ENCODE results near the gene SLK.
A peak's percentile ranks its signal among the peaks of the same experiment; 100 is the strongest.

Gene SLK

GRCh38 chr10:103942866-103943265 is 24.1 kb upstream of the SLK start:
- no peak for ATAC-seq

- peak in 1 of 2 donors; percentile 20 for ATAC-seq
Observed at GRCh38 chr10:103947799-103948516, 19.0 kb upstream of the SLK start.

- ATAC-seq: no peak
Observed at GRCh38 chr10:103949728-103950127, 17.2 kb upstream of the SLK start.

- ATAC-seq: no peak
Observed at GRCh38 chr10:103951183-103951582, 15.8 kb upstream of the SLK start.

- no peak for ATAC-seq
Observed at GRCh38 chr10:103951942-103952341, 15.0 kb upstream of the SLK start.

- ATAC-seq: no peak
Observed at GRCh38 chr10:103954543-103954942, 12.4 kb upstream of the SLK start.

GRCh38 chr10:103958996-103959395 is 7.9 kb upstream of the SLK start:
- no peak for ATAC-seq

- ATAC-seq: no peak
Observed at GRCh38 chr10:103960103-103960502, 6.8 kb upstream of the SLK start.

- peak; percentile 41 to 42 for ATAC-seq
Observed at GRCh38 chr10:103967448-103968071, 620 bp downstream of the SLK start.

GRCh38 chr10:103968441-103969391 is 1.8 kb downstream of the SLK start:
- no peak for ATAC-seq

- ATAC-seq: no peak
Observed at GRCh38 chr10:103969436-103969835, 2.5 kb downstream of the SLK start.

- ATAC-seq: no peak
Observed at GRCh38 chr10:103969857-103970627, 3.1 kb downstream of the SLK start.

- ATAC-seq: no peak
Observed at GRCh38 chr10:103975169-103975568, 8.2 kb downstream of the SLK start.

GRCh38 chr10:103977204-103977603 is 10.3 kb downstream of the SLK start:
- ATAC-seq: no peak

GRCh38 chr10:103979530-103979929 is 12.6 kb downstream of the SLK start:
- ATAC-seq: no peak

GRCh38 chr10:103980288-103980906 is 13.5 kb downstream of the SLK start:
- no peak for ATAC-seq

GRCh38 chr10:103982639-103983038 is 15.7 kb downstream of the SLK start:
- no peak for ATAC-seq

GRCh38 chr10:103983367-103983911 is 16.5 kb downstream of the SLK start:
- ATAC-seq: peak; percentile 55 to 76

- no peak for ATAC-seq
Observed at GRCh38 chr10:103985726-103986125, 18.8 kb downstream of the SLK start.

- ATAC-seq: peak; percentile 21 to 61
Observed at GRCh38 chr10:103986360-103986759, 19.4 kb downstream of the SLK start.

- no peak for ATAC-seq
Observed at GRCh38 chr10:103990121-103990520, 23.2 kb downstream of the SLK start.

- no peak for ATAC-seq
Observed at GRCh38 chr10:103990531-103990930, 23.6 kb downstream of the SLK start.

Measured in activated CD4-positive, CD25-positive, alpha-beta regulatory T cell treated with anti-CD3 and anti-CD28 coated beads, Interleukin-2, amount 50 U/mL, for 24 hours (primary cell).